Mucosa of stomach (tissue), 1 donor: Measurements from ENCODE around the gene TSC1.

Source experiments
- H3K27me3 ChIP-seq: one replicate; pipeline ENCODE4 v1.7.0; 2013; ENCODE audit warnings: mild to moderate bottlenecking, low read length; ENCODE audit not compliant: control insufficient read depth, insufficient read depth
- H3K36me3 ChIP-seq: one replicate; pipeline ENCODE4 v1.7.0; 2013; ENCODE audit warnings: low read length; ENCODE audit not compliant: control insufficient read depth, insufficient read depth
- H3K4me1 ChIP-seq: one replicate; pipeline ENCODE4 v1.7.0; 2013; ENCODE audit warnings: mild to moderate bottlenecking, low read length; ENCODE audit not compliant: control insufficient read depth, insufficient read depth
- H3K4me3 ChIP-seq: one replicate; pipeline ENCODE4 v1.7.0; 2013; ENCODE audit warnings: low read length
- H3K9ac ChIP-seq: one replicate; pipeline ENCODE4 v1.7.0; 2013; ENCODE audit warnings: mild to moderate bottlenecking, low read length, moderate library complexity
- H3K9me3 ChIP-seq: one replicate; pipeline ENCODE4 v1.7.0; 2013; ENCODE audit warnings: mild to moderate bottlenecking, low read length, moderate library complexity; ENCODE audit not compliant: control insufficient read depth
- donor health status: Pancreatic carcinoma.

TSC1 gene

DNA sequence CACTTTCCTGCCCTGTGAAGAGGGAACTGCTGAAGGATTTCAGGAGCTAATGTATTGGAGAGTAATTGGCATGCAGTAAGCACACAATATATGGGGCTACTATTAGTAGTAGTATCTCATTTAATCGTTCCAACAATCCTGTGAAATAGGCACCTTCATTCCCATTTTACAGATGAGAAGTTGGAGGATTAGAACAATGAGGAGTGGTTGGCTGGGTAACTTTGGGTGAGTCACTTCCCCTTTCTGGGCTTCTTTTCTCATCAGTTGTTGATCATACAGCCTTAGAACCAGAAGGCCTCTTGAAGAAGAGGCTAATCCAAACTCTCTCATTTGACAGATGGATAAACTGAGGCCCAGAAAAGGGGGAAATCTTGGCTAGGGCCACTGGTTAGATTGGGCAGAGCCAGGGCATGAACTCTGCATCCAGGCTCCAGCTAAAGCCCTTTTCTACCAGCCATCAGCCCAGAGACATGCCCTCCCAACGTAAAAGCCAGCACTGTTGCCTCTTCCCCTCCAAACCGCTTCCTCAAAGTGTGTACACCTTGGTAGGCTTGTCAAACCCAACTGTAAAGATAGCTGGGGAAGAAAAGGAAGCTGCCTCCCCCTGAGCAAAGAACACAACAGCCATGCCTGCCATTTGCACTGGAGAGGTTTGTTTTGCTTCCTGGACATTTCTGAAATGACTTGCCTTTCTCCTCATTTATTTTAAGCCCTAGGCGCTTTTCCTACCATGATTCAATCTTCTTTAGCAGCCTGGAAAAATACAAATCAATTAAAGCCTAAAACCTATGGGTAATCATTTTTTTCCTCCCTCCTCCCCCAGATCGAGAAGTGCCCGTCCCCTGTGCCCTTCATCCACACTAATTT is 64.7 kb downstream of the TSC1 start:
- Histone ChIP-seq H3K9me3 (no peaks in the 10 kb centered on the region), H3K36me3 (no peaks in the 10 kb centered on the region), H3K9ac (peak overlapping the region; percentile 97), H3K4me1 (peaks cover 10% of the 10 kb centered on the region), H3K4me3 (peak overlapping the region; percentile 72), H3K27me3 (peaks cover 5% of the 10 kb centered on the region)

DNA sequence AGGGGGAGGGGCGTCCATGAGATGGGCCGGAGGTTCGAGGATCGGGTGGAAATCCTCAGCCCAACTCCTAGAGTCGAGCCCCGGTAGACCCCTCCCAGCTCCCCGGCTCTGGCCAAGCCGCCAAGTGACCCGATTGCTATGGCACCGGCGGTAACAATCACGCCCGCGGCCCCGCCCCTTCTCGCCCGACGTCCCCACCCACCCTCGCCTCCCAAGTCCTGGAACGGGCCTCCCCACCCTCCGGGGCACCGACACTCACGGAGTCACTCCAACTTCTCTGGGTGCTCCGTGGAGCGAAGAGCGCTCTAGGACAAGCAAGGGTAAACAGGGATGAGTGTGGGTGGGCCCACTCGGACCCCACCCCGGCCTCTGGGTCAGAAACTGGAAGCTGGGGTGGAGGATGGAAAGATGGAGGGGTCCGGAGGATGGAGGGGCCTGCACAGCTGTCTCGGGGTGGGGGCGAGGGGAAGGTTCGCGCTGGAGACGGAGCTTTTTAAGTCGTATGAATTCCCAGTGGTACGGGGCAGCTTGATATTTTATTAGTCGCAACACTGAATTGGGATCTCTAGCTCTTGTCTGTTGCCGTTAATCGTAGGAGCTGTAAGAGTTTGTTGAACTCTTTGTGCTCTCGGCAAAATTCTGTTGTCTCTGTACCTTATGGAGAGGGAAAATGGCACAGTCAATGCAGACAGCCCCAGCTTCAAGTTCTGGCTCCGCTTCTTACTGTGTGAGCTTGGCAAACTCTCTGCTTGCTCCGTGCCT is 65.5 kb downstream of the TSC1 start, which contains the start of gene SPACA9:
Gene SPACA9 (plus strand): TSS at position 204 of the 762 bp plus-strand sequence. CDS start 5,050 bp downstream, outside the sequence.
- Histone ChIP-seq H3K9ac (peak within 1 kb of the TSS; percentile 97), H3K36me3 (no peaks in the 10 kb centered on the region), H3K9me3 (no peaks in the 10 kb centered on the region), H3K27me3 (peaks cover 5% of the 10 kb centered on the region), H3K4me1 (peaks cover 10% of the 10 kb centered on the region), H3K4me3 (peak within 1 kb of the TSS; percentile 72)

DNA sequence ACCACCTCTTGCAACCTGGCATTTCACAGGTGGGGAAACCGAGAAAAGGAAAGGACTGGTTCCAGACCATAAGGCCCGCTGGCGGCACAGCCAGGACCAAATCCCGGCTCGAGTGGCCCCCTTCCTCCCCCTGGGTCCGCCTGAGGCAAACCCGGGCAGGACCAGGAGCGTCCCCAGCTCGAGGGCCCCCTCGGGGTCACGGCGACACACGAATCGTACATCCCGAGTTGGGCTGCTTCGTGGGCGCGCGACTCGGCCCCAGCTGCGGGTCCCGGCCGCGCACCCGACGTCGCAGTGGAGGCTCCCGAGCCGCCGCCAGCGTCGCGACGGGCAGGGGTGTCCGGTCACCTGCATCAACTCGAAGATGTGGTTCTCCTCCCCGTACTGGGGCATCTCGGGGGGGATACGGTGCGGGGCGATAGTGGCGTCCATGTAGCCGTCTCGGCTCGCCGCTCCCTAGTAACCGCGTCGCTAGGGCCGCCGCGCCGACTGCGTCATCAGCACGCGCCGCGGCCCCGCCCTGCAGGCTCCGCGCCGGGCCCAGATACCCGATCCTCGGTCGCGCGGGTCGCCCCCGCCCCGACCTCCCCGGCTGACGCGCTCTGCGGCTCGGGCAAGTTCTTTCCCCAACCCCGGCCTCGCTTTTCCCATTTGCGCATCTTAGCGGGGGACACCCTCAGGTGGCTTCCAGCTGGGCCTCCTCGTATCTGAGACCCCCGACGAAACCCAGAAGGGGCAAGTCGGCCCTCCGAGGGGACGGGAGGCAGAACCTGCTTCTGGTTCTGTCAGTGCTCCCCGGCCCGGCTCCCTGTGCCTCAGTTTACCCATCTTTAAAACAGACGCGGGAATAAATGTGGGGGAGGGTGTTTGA is 66.4 kb downstream of the TSC1 start, which contains the start of gene AK8:
Gene AK8 (minus strand): TSS at position 461 of the 871 bp plus-strand sequence. CDS start 29 bp downstream, at position 432.
- Histone ChIP-seq H3K9ac (peak within 1 kb of the TSS; percentile 97), H3K9me3 (no peaks in the 10 kb centered on the region), H3K27me3 (peaks cover 5% of the 10 kb centered on the region), H3K4me1 (peaks cover 10% of the 10 kb centered on the region), H3K4me3 (peak within 1 kb of the TSS; percentile 72), H3K36me3 (no peaks in the 10 kb centered on the region)

DNA sequence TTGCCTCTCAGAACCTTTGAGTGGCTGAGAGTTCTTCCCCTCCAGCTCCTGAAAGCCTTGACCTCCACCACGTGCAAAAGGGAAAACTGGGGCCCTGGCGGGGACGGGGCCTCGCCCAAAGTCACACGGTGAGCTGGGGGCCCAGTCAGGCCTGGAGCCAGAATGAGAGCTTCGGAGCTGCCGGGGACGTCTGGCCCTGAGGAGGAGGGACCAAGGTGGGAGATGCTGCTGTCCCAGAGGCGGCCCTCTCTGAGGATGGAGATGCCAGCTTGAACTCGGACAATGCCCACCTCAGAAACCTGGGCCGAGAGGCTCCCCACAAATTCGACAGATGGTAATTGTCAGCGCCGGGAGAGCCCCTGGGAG is 67.0 kb downstream of the TSC1 start:
- Histone ChIP-seq H3K4me1 (peaks cover 10% of the 10 kb centered on the region), H3K4me3 (peak overlapping the region; percentile 72), H3K36me3 (no peaks in the 10 kb centered on the region), H3K27me3 (peaks cover 5% of the 10 kb centered on the region), H3K9ac (peak overlapping the region; percentile 97), H3K9me3 (no peaks in the 10 kb centered on the region)

DNA sequence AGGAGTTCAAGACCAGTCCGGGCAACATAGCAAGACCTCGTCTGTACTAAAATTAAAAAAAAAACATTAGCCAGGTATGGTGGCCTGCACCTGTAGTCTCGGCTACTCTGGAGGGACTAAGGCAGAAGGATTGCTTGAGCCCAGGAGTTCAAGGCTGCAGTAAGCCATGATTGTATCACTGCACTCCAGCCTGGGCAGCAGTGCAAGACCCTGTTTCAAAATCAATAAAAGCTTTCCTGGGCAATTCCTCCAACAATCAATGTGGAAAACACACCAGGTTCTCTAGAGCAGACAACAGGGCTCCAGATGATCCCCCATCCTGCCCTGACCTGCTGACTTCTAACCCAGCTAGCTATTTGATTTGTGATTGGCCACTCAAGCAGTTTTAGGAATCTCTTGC is 67.6 kb downstream of the TSC1 start:
- H3K36me3 ChIP-seq, result no peaks in the 10 kb centered on the region
- peaks cover 5% of the 10 kb centered on the region for H3K27me3 ChIP-seq
- no peak overlapping the region for H3K9ac ChIP-seq
- no peaks in the 10 kb centered on the region for H3K9me3 ChIP-seq
- H3K4me3 ChIP-seq, result no peak overlapping the region
- peaks cover 10% of the 10 kb centered on the region for H3K4me1 ChIP-seq

DNA sequence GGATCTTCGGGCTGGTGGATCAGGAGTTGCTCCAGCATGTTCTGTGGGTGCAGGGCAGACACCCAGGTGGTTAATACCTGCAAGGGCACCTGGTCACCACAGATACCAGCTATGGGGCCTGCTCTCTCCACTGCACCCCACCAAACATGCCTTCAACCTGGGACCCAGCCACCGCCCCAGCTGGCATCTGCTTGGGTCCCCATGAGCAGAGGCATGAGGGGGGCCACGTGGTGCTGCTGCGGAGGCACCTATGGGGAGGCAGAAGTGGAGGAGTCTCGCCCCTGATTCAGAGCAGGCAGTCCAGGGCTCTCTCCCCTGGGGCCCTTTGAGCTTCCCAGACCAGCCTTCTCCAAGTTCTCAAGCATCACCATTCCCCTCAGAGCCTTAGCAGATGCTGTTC is 69.3 kb downstream of the TSC1 start:
- Histone ChIP-seq H3K9ac (no peak overlapping the region), H3K9me3 (no peaks in the 10 kb centered on the region), H3K4me1 (peaks cover 10% of the 10 kb centered on the region), H3K4me3 (no peak overlapping the region), H3K36me3 (no peaks in the 10 kb centered on the region), H3K27me3 (peaks cover 5% of the 10 kb centered on the region)

DNA sequence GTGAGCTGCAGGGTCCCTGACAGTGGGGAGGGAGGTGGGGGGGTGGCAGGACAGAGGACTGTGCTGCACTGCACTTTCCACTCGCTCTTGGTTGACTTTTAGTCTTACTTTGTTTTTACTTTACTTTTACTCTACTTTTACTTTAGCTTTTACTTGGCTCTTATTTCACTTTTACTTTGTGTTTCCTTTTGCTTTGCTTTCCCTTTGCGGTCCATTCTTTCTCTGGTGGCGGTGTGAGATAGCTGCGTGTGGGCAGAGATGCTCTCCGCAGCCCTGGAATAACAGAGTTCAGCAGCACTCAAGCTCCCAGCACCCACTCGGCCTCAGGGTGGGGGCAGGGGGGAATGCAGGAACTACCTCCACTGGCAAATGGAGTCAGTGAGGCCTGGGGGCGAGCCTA is 71.0 kb downstream of the TSC1 start:
- peaks cover 5% of the 10 kb centered on the region for H3K4me1 ChIP-seq
- no peak overlapping the region for H3K9ac ChIP-seq
- H3K4me3 ChIP-seq, result no peak overlapping the region
- H3K27me3 ChIP-seq, result peaks cover 5% of the 10 kb centered on the region
- H3K9me3 ChIP-seq, result no peaks in the 10 kb centered on the region
- no peaks in the 10 kb centered on the region for H3K36me3 ChIP-seq

DNA sequence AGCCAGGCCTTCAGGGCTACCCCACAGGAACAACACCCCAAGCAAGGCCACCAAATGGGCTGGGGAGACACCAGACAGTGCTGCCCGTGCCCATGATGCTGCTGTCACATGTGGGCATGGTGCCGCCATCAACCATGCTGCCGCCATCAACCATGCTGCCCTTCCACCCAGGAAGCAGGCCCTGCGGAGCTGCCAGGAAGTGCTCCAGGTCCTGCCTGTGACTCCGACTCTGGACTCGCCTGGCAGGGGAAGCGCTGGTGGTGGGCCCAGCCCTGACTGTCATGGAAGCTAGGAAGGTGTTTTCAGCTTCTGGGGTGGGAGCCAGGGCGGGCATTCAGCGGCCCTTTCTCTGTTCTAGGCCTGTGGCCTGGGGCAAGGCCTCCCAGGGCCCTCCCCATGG is 75.2 kb downstream of the TSC1 start:
- Histone ChIP-seq H3K4me3 (no peak overlapping the region), H3K4me1 (no peaks in the 10 kb centered on the region), H3K9ac (no peak overlapping the region), H3K27me3 (no peaks in the 10 kb centered on the region), H3K36me3 (no peaks in the 10 kb centered on the region), H3K9me3 (no peaks in the 10 kb centered on the region)

DNA sequence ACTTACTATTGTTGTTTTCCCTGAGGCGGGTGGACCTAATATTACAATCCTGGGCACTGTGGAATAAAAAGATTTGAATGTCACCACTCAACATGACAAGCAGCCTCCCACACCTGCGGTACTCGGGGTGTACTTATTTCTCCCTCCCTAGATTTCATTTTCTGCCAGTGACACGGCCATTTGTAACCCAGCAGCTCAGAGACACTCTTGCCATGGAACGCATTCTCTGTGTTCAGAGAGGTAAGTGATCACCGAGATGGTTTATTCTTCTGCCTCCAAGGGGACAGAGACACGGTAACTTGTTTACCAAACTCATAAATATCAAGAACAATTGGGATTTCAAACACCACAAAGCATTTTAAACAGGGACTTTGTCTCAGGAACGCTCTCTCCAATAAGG is 77.5 kb downstream of the TSC1 start:
- Histone ChIP-seq H3K4me3 (no peak overlapping the region), H3K4me1 (no peaks in the 10 kb centered on the region), H3K9ac (no peak overlapping the region), H3K9me3 (no peaks in the 10 kb centered on the region), H3K27me3 (no peaks in the 10 kb centered on the region), H3K36me3 (no peaks in the 10 kb centered on the region)

DNA sequence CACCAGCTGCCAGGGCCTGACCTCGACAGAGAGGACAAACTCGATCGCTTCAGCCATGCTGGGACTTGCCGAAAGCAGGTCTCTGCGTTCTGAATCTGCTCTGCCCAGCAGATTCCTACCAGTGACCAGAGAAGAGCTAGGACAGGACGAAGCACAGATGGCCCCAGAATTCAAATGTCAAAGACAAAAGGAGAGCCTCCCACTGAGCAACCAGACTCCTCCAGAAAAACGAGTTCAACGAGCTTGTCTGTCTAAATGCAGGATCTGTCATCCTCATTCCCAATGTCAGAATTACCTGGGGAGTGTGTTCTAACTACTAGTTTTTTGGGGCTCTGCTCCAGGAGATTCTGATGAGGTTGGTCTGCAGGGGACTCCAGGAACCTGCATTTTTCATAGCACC is 79.7 kb downstream of the TSC1 start:
- no peak overlapping the region for H3K9ac ChIP-seq
- no peaks in the 10 kb centered on the region for H3K9me3 ChIP-seq
- H3K4me3 ChIP-seq, result no peak overlapping the region
- H3K4me1 ChIP-seq, result no peaks in the 10 kb centered on the region
- no peaks in the 10 kb centered on the region for H3K36me3 ChIP-seq
- no peaks in the 10 kb centered on the region for H3K27me3 ChIP-seq

DNA sequence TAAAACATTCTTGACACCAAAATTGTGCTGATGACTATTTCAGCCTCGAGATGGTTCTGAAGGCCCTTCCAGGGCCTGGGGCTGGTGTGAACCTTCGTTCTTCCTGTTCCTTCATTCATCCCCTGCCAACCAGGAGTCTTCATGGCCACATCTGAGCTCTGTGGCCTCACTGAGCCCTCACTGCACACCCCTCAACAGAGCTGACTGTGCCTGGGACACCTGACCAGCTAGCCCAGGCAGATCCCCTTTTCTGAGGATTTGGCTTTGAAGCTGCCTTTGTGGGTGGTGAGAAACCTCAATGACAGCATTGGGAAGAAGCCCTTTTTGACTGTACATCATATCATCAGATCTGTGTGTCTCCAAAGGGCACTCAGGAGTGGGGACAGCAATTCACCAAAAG is 80.1 kb downstream of the TSC1 start:
- H3K4me3 ChIP-seq, result no peak overlapping the region
- no peaks in the 10 kb centered on the region for H3K27me3 ChIP-seq
- H3K4me1 ChIP-seq, result no peaks in the 10 kb centered on the region
- H3K36me3 ChIP-seq, result no peaks in the 10 kb centered on the region
- H3K9me3 ChIP-seq, result no peaks in the 10 kb centered on the region
- no peak overlapping the region for H3K9ac ChIP-seq
